Adipose tissue (tissue), 3 donors: ENCODE data around the gene PPP1R3E. TPM values are rescaled to one million over a fixed set of nuclear protein-coding genes. Genes with fewer than 3 reads are reported as not detected.
A peak's percentile ranks its signal among the peaks of the same experiment; 100 is the strongest.

Experiments
- H3K27ac ChIP-seq: one replicate; pipeline ENCODE4 v1.5.1; 2013; ENCODE audit warnings: low read depth, low read length
- WGBS, 3 donors: extraction: QIAGEN DNeasy Blood & Tissue Kit; methylation state at CpG; one replicate each; pipeline ENCODE4 v1.1.7; 2013; 5-methylcytosine and 5-hydroxymethylcytosine counted together
- polyA plus RNA-seq, 3 donors: library from polyadenylated mRNA; stranded (reverse); fragments of 200-250 nt; gene quantifications; one replicate each; pipeline ENCODE4 v1.2.3, GENCODE V29; 2013
- donor health status: healthy with polysubstance abuse.
- donor health status: Bipolar disorder and iron deficiency.
- donor health status: healthy.

The PPP1R3E gene
- polyA plus RNA-seq, 3 donors, result 6.0 to 16.1 (median 6.2) TPM

DNA sequence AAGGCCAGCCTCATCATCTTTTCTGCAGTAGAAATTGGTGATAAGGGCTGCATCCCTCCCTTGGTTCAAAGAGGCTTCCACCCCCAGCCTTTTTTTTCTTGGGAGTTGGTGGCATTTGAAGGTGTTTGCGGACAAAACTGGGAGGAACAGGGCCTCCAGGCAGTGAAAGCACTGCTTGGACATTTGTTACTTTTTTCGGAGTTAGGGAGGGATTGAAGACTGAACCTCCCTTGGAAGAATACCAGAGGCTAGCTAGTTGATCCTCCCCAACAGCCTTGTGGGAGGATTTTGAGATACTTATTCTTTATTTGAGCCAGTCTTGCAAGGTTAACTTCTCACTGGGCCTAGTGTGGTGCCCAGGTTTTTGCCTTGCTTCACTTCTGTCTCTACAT is 21.8 kb upstream of the PPP1R3E start:
- H3K27ac ChIP-seq, result no peak overlapping the region

DNA sequence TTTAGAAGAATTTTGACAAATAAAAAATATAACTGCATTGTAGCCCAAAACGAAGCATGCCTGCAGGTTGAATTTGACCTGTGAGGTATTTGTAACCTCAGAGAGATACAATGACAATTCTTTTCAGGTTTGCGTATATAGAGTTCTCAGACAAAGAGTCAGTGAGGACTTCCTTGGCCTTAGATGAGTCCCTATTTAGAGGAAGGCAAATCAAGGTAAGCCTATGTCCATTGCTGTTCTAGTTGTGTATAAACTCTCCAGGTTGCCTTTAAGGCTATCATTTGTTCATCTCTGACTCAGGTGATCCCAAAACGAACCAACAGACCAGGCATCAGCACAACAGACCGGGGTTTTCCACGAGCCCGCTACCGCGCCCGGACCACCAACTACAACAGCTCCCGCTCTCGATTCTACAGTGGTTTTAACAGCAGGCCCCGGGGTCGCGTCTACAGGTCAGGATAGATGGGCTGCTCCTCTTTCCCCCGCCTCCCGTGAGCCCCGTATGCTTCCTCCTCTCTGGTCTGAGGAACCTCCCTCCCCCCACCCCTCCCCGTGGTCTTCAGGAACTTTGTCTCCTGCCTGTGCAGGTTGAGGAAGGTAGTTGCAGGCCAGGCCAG is 21.3 kb upstream of the PPP1R3E start:
- H3K27ac ChIP-seq, result no peak overlapping the region
- 76 to 83% (median 78%) methylated on average over 18 of the region's 18 CpGs for WGBS, 3 donors

More for the DNA sequence above, 21.8 kb upstream of the PPP1R3E start:
- WGBS, 3 donors, result 66 to 85% (median 71%) methylated on average over 2 of the region's 2 CpGs

DNA sequence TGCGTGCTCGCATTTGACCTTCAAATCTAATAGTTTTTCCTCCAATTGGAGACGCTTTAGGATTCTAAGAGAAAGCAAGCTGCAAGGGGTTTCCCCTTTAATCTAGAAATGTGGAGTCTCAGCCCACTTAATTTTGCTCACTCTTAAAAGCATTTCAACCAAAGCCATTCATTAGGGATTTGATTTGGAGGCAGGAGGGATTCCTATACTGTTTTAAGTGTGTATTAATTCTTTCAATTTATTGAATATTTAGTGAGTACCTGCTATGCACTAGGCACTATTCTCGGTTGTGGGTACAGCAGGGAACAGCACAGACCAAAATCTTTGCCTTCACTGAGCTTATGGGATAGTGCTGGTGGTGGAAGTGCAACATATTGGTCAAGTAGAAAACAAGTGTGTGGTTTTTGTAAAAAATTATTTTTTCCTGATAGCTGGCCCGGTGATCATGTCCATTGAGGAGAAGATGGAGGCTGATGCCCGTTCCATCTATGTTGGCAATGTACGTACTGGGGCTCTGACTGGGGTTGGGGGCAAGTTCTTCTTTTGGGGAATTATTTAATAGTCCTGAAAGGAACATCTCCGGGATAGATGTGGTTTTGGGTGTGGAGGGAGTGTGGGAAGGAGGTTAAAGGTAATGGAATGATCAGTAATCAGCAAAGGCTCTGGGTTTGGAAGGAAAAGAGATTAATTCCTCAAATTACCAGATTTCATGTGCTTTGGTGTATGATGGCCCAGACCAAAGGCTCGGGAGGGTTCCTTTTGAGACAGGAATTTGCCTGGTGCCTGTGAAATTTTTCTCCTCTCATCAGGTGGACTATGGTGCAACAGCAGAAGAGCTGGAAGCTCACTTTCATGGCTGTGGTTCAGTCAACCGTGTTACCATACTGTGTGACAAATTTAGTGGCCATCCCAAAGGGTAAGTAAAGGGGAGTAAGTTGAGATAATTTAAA is 20.2 kb upstream of the PPP1R3E start:
- no peak overlapping the region for H3K27ac ChIP-seq
- WGBS, 3 donors, result 39 to 51% (median 44%) methylated on average over 10 of the region's 10 CpGs

DNA sequence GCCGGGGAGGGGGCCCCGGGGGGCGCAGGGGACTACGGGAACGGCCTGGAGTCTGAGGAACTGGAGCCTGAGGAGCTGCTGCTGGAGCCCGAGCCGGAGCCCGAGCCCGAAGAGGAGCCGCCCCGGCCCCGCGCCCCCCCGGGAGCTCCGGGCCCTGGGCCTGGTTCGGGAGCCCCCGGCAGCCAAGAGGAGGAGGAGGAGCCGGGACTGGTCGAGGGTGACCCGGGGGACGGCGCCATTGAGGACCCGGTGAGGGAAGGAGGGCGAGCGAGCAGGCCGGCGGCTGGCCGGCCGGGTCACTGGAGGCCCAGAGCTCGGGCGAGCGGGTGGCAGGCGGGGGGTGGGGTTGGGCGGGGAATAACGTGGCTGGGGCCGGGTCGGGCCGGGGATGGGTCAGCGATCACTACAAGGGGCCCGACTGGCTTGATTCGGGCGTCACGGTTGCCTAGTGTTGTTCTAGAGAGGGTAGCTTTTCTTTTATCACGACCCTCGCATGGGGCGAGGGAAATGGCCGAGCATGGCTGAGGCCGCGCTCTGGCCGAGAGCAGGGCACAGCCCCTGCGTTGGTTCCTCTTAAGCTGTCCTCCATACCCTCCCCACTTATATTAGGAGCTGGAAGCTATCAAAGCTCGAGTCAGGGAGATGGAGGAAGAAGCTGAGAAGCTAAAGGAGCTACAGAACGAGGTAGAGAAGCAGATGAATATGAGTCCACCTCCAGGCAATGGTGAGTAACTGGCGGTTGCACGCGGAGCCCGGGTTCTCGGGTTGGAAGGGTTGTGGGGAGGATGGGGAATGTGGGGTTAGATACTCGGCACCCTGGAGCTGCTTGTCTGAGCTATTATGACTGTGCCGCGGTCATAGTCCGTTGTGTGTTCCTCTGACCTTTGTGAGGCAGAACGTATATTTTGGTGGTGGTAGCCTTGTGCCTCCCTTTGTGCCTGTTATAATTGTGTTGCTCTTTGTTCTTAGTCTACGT is 19.2 kb upstream of the PPP1R3E start:
- peak overlapping the region; percentile 90 for H3K27ac ChIP-seq
- WGBS, 3 donors, result 0% methylated on average over 31 to 64 of the region's 64 CpGs

DNA sequence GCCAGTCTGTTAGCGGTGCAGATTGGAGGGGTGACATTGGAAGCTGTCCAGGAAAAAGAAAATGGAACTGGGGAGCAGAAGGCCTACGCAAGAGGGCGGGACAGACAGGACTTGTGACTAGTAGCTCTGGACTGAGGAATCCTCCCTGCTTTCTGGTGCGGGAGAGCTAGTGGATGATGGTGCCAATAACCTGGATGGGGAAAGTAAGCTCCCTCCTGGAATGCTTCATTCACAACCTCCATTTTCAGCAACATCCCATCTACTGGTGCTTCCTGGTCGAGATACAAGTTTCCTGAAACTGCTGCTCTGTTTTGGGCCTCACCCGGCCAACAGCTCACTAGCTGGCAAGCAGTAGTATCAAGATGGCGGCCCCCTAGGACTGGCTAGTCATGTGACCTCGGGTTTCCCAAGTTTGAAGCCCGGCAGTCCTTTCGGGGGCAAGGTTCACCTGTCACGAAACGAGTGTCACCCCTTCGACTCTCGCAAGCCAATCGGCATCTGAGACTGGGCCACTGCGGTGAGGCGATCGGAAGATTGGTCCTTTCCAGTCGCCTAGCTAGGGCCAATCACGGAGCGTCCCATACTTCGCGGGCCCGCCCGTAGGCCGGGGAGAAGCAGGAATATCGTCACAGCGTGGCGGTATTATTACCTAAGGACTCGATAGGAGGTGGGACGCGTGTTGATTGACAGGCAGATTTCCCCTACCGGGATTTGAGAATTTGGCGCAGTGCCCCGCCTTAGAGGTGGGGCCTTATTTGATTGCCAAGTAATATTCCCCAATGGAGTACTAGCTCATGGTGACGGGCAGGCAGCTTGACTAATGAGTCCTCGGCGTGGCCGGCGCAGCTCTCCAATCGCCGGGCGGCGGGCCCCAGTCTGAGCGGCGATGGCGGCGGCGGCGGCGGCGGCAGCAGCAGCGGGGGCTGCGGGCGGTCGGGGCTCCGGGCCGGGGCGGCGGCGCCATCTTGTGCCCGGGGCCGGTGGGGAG is 18.2 kb upstream of the PPP1R3E start, which contains the start of gene PABPN1:
PABPN1 (plus strand) TSS at position 874 of the 988 bp plus-strand sequence; CDS start at position 887, 13 bp downstream.
- peak within 1 kb of the TSS; percentile 90 for H3K27ac ChIP-seq

DNA sequence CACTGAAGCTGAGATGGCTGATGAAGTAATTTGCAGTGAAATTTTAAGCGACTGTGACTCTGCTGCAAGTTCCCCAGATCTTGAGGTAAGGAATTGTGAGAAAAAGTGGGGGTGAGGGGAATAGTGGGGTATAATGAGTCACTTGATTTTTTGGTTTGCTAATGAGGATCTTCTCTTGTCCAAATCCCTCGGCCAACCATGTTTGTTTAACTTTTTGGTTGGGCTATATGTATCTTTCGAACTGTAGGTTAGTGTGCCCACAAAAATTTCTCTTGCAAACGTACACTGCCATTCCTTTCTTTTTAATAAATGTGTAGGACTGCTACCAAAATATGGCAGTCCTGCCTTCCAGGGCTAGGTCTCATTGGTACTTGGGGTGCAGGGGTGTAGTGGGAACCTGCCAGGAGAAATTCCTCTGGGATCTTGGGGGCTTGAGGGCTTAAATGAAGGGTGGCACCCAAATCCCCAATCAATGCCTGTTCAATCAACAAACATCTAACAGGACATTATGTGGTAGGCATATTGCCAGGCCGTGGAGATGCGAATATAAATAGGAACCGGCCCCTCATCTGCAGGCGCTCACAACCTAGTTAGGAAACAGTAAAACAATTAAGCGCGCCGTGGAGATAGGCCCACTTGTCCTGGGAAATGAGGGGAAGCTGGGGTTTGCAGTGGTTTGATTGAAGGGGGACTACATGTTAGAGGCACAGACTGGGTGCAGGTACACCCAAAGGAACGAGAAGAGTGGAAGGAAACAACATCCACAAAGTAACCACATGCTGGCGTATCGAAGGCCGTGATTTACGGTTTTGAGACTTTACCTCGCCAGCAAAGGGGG is 17.3 kb upstream of the PPP1R3E start:
- peak overlapping the region; percentile 90 for H3K27ac ChIP-seq
- WGBS, 3 donors, result 76 to 89% (median 78%) methylated on average over 17 of the region's 17 CpGs

More for the DNA sequence above, 18.2 kb upstream of the PPP1R3E start, which contains the start of gene PABPN1:
- WGBS, 3 donors, result 3 to 5% (median 3%) methylated on average over 58 to 63 of the region's 63 CpGs

DNA sequence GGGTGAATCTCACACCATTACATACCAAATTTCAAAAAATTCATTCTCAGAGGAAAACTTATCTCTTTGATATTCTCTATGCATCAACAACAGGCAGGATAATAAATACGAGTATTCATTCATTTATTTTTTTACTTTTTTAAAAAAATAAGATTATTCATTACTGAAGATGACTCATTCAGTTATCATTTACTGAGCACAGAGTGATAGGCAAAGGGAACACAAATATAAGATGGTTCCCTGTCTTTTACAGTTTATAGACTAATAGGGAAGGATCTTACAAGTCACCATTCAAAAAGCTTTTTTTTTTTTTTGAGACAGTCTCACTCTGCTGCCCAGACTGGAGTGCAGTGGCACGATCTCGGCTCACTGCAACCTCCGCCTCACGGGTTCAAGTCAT is 13.6 kb upstream of the PPP1R3E start:
- WGBS, 3 donors, result 88 to 91% (median 89%) methylated on average over 5 of the region's 5 CpGs

DNA sequence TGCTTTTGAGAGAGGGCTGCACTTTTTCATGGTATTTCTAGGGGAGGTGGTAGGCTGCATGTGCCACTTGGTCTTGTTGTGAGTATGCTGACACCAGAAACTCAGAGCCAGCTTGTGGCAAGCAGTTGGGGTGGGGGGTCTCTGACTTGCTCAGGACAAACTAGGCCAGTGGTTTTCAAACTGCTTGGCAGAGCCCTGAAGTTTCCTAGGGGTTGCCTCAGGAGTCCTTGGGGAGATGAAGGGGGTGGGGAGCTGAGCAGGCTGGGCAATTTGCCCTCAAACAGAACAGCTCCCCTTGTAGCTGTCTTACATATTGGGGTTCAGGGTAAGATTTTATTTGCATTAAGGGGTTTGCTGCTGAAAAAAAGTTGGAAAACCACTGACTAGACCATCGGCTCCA is 7.9 kb upstream of the PPP1R3E start:
- H3K27ac ChIP-seq, result no peak overlapping the region
- WGBS, 3 donors, result 85 to 93% (median 92%) methylated on average over 1 of the region's 1 CpG

More for the DNA sequence above, 13.6 kb upstream of the PPP1R3E start:
- H3K27ac ChIP-seq, result no peak overlapping the region

DNA sequence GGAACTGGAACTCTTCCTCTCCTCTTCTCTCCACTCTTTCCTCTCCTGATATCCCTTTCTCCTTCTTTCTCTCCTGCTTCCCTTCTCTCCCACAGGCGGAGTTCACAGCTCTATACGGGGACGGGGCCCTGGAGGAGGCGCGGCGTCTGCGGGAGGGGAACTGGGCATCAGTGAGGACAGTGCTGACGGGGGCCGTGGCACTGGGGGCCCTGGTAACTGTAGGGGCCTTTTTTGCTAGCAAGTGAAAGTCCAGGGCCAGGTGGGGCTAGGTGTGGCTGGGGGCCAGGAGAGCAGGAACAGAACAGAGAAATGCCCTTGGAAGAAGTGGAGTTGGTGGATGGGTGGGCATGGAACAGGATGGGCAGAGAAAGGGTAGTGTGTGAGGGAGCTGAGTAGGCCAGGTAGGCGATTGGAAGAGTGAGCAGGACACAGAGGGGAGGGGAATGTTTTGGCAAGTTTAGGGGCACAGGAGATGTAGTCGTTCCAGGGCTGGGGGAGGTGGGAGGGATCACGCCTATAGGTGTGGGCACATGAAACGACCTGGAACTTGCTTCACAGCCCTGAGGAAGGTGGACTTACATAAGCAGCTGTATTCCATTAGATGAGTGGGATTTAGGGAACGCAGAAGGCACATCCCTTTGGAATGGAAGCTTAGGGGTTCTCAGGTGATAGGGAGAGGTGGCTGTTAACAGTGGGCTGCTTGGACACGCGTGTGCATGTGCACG is 6.2 kb upstream of the PPP1R3E start:
- 79 to 84% (median 84%) methylated on average over 17 of the region's 17 CpGs for WGBS, 3 donors
- H3K27ac ChIP-seq, result no peak overlapping the region

DNA sequence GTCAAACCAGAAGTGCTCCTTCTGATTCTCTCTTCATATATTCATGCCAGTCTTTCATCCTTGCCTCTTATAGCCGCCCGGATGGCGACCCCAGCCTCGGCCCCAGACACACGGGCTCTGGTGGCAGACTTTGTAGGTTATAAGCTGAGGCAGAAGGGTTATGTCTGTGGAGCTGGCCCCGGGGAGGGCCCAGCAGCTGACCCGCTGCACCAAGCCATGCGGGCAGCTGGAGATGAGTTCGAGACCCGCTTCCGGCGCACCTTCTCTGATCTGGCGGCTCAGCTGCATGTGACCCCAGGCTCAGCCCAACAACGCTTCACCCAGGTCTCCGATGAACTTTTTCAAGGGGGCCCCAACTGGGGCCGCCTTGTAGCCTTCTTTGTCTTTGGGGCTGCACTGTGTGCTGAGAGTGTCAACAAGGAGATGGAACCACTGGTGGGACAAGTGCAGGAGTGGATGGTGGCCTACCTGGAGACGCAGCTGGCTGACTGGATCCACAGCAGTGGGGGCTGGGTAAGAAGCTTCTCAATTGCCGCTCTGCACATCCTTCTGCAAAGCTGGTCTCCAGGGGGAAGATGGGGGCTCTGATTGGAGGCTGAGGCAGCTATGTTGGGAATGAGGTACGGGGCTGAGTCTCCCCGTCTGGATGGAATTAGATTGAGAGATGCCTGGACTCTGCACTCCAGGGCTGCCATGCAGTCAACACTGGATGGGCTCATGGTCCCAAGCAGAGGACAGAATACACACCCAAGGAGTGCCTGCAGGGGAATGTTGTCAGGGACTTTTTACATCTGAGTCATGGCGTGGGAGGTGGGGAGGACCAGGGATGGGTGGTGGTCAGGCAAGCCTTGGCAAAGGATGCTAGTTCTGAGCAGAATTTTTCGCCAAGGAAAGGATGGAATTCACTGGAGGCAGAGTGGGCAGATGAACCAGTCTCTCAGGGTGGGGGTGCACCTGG is 5.3 kb upstream of the PPP1R3E start:
- no peak overlapping the region for H3K27ac ChIP-seq

DNA sequence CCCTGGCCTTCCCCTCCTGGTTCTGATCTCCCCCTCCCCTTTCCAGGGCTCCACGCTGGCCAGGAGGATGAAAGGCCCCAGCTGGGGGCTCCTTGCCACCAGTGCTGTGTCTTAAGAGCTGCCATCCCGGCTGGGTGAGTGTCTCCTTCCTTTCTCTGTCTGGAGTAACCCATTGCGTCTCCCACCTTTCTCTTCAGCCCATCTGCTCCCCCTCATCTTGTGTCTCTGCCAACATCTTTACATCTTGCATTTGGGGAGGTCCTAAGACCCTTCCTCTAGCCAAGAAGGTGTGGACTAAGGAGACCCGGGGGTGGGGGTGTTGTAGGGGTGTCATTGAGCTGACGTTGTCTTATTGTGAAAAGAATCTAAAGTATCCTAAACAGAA is 4.5 kb upstream of the PPP1R3E start:
- H3K27ac ChIP-seq, result peak overlapping the region; percentile 7
- WGBS, 3 donors, result 4 to 17% (median 11%) methylated on average over 5 of the region's 5 CpGs

More for the DNA sequence above, 5.3 kb upstream of the PPP1R3E start:
- WGBS, 3 donors, result 82 to 88% (median 84%) methylated on average over 22 of the region's 22 CpGs

DNA sequence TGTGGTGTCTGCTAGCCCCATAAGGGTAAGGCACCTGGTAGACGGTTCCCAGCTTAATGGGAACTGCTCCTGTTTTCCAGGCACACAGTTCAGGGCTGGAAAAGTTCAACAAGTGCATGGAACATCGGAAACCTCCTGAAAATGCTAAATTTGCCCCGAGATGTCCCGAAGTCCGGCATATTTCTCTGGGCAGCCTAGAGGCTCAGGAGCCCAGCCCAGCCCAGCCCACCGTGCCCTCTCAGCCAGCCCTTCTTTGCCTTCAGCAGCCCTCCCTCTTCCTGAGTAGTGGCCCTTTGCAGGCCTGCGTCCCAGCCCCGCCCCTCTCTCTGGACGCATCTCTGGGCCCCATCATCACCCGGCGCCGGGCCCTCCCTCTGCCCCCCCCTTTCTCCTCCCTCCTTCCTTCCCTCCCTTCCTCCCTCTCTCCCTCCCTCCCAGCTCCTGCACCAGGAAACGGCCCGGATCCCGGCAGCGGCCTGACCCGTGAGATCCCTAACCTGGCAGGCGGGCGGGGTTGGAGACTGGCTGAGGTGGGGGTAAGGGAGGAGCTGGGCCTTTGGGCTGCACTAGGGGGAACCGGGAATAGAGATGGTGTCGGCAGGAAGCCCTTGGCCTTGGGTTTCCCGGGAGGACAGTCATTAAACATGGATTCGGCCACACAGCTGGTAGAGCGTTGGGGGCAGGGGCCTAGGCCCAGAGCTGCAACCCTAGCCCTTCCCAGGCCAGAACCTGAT is 3.9 kb upstream of the PPP1R3E start, which contains the start of gene BCL2L2:
BCL2L2 (plus strand) TSS at position 422 of the 734 bp plus-strand sequence. CDS start 935 bp downstream, outside the sequence.
- WGBS, 3 donors, result 2 to 3% (median 2%) methylated on average over 19 to 24 of the region's 24 CpGs
- H3K27ac ChIP-seq, result peak within 1 kb of the TSS; percentile 7

DNA sequence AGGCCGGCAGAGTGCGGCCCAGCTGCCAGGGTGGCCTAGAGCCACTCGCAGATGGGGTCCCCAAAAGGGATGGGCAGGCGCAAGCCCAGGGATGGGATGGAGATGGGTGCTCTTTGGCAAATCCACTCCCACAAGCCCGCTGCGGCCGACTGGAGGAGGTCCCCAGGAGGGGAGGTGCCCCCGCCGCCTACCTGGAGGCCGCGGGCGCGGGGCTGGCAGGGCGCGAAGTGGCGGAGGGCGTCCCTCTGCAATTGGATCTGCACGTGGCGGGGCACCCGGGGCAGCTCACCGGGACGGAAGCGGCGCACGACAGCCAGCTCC is 730 bp downstream of the PPP1R3E start:
- peak overlapping the region; percentile 31 for H3K27ac ChIP-seq
- 0 to 1% (median 0%) methylated on average over 16 to 25 of the region's 25 CpGs for WGBS, 3 donors
